Fibroblast of gingiva (primary cell): ENCODE measurements around the gene CAPN5.
"Not testable (repeated sequence)": the region's sequence is repeated elsewhere in the genome, so short reads cannot be mapped to it uniquely, and the experiment has no call there.

Source experiments
- DNase-seq: peaks from one replicate; pipeline ENCODE4 v3.0.0-alpha.2; 2011; ENCODE audit warnings: low read depth

Gene CAPN5

GRCh38 chr11:77066229-77067042, at the start of gene CAPN5:
Gene CAPN5 (plus strand): TSS chr11:77066971. CDS start chr11:77084887, 17,916 bp downstream.
- peak; percentile 91 for DNase-seq

- DNase-seq = not testable (repeated sequence)
Measured at GRCh38 chr11:77018396-77018924, 48.3 kb upstream of the CAPN5 start.

GRCh38 chr11:77019976-77020595, 46.7 kb upstream of the CAPN5 start:
- DNase-seq = no peak

- no peak for DNase-seq
Measured at GRCh38 chr11:77020734-77021133, 46.0 kb upstream of the CAPN5 start.

- DNase-seq = no peak
Measured at GRCh38 chr11:77024745-77025144, 42.0 kb upstream of the CAPN5 start.

- DNase-seq = no peak
Measured at GRCh38 chr11:77026221-77026620, 40.5 kb upstream of the CAPN5 start.

- no peak for DNase-seq
Measured at GRCh38 chr11:77026743-77027142, 40.0 kb upstream of the CAPN5 start.

GRCh38 chr11:77027275-77027674, 39.5 kb upstream of the CAPN5 start:
- no peak for DNase-seq

- DNase-seq = no peak
Measured at GRCh38 chr11:77029829-77030228, 36.9 kb upstream of the CAPN5 start.

- no peak for DNase-seq
Measured at GRCh38 chr11:77030834-77031414, 35.8 kb upstream of the CAPN5 start.

- no peak for DNase-seq
Measured at GRCh38 chr11:77031599-77031998, 35.2 kb upstream of the CAPN5 start.

- DNase-seq = no peak
Measured at GRCh38 chr11:77035039-77035438, 31.7 kb upstream of the CAPN5 start.

- no peak for DNase-seq
Measured at GRCh38 chr11:77035580-77035979, 31.2 kb upstream of the CAPN5 start.

- DNase-seq = no peak
Measured at GRCh38 chr11:77036398-77036797, 30.4 kb upstream of the CAPN5 start.

- no peak for DNase-seq
Measured at GRCh38 chr11:77037057-77037456, 29.7 kb upstream of the CAPN5 start.

- no peak for DNase-seq
Measured at GRCh38 chr11:77038029-77038824, 28.5 kb upstream of the CAPN5 start.

- no peak for DNase-seq
Measured at GRCh38 chr11:77038825-77039326, 27.9 kb upstream of the CAPN5 start.

GRCh38 chr11:77039491-77040400, 27.0 kb upstream of the CAPN5 start:
- DNase-seq = peak; percentile 30

GRCh38 chr11:77040401-77040777, 26.4 kb upstream of the CAPN5 start:
- no peak for DNase-seq

GRCh38 chr11:77040889-77041288, 25.9 kb upstream of the CAPN5 start:
- DNase-seq = no peak
